Activated CD8-positive, alpha-beta memory T cell treated with anti-CD3 and anti-CD28 coated beads, Interleukin-2, amount 10 ng/mL, durations not matched to agents 7 days and 5 days (primary cell): ENCODE results near the gene PTGFRN. TPM values are rescaled to one million over a fixed set of nuclear protein-coding genes. Genes with fewer than 3 reads are reported as not detected.
"Not testable (repeated sequence)": the region's sequence is repeated elsewhere in the genome, so short reads cannot be mapped to it uniquely, and the experiment has no call there.

Experiments used
- ATAC-seq: fragments of 150-1000 bp; cut with Tn5 transposase; one replicate; pipeline ENCODE4 v1.10.0; 2021; ENCODE audit warnings: moderate library complexity
- CTCF ChIA-PET: fragments of 350-600 bp; sonication (Branson Sonifier 250); formaldehyde crosslinking; loops from one replicate; lab custom pipeline; 2021; ENCODE audit warnings: antibody characterized with exemption; lab: Charles Lee
- DNase-seq: peaks from one replicate; pipeline ENCODE4 v3.0.0-alpha.2; 2020
- H3K27ac Mint-ChIP-seq: one replicate; pipeline ENCODE4 v1.8.0; 2021; ENCODE audit warnings: mild to moderate bottlenecking, mixed read lengths
- H3K27me3 Mint-ChIP-seq: one replicate; pipeline ENCODE4 v1.8.0; 2021; ENCODE audit warnings: mixed read lengths
- H3K36me3 Mint-ChIP-seq: one replicate; pipeline ENCODE4 v1.8.0; 2021; ENCODE audit warnings: mild to moderate bottlenecking, mixed read lengths
- H3K4me1 Mint-ChIP-seq: one replicate; pipeline ENCODE4 v1.8.0; 2021; ENCODE audit warnings: mixed read lengths
- H3K4me3 Mint-ChIP-seq: one replicate; pipeline ENCODE4 v1.8.0; 2021; ENCODE audit warnings: mild to moderate bottlenecking, moderate library complexity, mixed read lengths
- H3K9me3 Mint-ChIP-seq: one replicate; pipeline ENCODE4 v1.8.0; 2022; ENCODE audit warnings: low read depth, mixed read lengths
- total RNA-seq, 2 experiments: library from RNA; stranded (reverse); gene quantifications; one replicate each; pipeline ENCODE4 v1.2.3, GENCODE V29; 2021

The PTGFRN gene
- total RNA-seq = 1 to 10 TPM in 1 of 2 experiments, under 1 TPM in 1; 0.38 to 4.6 TPM

DNA sequence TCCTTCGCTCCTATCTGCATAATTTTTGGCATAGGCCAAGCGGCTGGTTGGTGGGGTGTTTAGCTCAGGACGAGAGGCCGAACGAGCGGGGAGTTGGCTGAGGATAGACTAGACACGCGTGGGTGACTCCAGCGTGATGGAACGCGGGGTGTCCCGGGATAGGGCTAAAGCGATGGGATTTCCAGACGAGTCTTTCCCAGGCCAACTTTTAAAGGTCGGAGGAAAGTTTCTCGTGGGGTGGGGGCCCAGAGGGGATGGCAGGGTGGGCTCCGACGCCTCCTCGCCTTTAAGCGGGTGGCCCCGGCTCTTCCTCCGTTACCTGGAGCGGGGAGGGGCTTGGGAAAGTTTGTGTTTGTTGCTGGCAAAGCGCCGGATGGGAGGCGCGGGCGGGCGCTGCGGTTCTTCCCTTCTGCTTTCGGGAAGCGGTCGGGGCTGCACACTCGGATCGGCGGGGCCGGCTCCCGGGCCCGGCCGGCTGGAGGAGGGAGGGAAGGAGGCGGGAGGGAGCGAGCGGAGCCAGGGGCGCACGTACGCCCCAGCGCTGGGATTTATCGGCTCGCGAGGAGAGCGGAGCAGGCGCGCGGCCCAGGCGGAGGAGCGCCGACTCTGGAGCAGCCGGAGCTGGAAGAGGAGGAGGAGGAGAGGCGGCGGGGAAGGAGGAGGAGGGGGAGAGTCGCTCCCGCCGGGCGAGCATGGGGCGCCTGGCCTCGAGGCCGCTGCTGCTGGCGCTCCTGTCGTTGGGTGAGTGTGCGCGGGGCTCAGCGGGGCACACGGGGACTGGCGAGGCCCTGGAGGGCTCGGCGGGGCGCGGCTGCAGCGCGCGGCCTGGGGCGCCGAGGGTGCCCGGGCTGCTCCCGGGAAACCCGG is at the start of gene PTGFRN:
PTGFRN (plus strand) TSS at position 405 of the 867 bp plus-strand sequence; CDS start at position 693, 288 bp downstream.
- Mint-ChIP-seq H3K4me1 (peaks cover 2% of the 10 kb centered on the region), H3K27ac (no peak within 1 kb of the TSS), H3K9me3 (no peaks in the 10 kb centered on the region), H3K4me3 (peak within 1 kb of the TSS; percentile 47), H3K27me3 (peaks cover 22% of the 10 kb centered on the region), H3K36me3 (no peaks in the 10 kb centered on the region)
- CTCF ChIA-PET = no interaction called here
- peak; percentile 59 for ATAC-seq
- no peak for DNase-seq

GRCh38 chr1:116860167-116860566 is 49.5 kb upstream of the PTGFRN start:
- H3K27me3 Mint-ChIP-seq, CTCF ChIA-PET, H3K27ac Mint-ChIP-seq, H3K4me1 Mint-ChIP-seq, H3K4me3 Mint-ChIP-seq, H3K9me3 Mint-ChIP-seq, H3K36me3 Mint-ChIP-seq, ATAC-seq, DNase-seq: not testable (repeated sequence)

DNA sequence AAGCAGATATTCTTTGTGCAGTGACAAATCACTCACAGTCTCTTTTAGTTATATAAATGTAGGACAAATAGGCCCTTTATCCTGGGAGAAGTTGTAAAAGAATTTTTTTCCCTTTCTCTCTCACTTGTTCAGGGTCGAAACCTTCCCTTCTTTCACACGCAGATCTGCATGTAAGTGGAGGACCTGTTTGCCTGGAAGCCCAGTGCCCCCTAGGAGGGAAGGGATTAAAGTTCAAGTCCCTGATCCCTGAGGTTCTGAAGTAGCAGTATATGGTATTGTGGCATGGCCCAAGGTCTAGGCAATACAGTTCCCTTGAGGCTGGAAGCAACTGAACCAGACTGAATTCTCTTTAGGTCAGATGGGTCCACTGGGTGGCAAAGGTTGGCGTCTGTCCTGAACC is 48.6 kb upstream of the PTGFRN start:
- Mint-ChIP-seq H3K36me3 (no peaks in the 10 kb centered on the region), H3K9me3 (no peaks in the 10 kb centered on the region), H3K27ac (no peak overlapping the region), H3K4me1 (no peaks in the 10 kb centered on the region), H3K27me3 (no peaks in the 10 kb centered on the region), H3K4me3 (no peak overlapping the region)
- CTCF ChIA-PET = no interaction called here
- ATAC-seq (no peak), DNase-seq (no peak)

DNA sequence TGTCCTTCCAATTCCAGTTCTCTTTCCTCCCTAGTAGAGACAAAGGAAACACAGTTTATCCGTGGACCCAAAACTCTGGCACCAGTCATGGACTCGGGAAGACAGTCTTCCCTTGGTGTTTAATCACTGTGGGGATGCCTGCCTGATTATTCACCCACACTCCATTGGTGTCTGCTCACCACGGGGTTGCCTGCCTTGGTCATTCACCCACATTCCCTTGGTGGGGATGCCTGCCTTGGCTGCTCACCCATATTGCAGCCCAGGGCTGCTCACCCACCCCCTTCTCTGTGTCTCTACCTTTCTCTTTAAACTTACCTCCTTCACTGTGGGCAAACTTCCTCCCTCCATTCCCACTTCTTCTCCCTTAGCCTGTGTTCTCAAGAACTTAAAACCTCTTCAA is 46.7 kb upstream of the PTGFRN start:
- H3K36me3 Mint-ChIP-seq, ATAC-seq, H3K9me3 Mint-ChIP-seq, H3K4me3 Mint-ChIP-seq, H3K27me3 Mint-ChIP-seq, H3K4me1 Mint-ChIP-seq, DNase-seq, H3K27ac Mint-ChIP-seq, CTCF ChIA-PET: not testable (repeated sequence)

- DNase-seq, CTCF ChIA-PET, H3K27ac Mint-ChIP-seq, H3K27me3 Mint-ChIP-seq, H3K4me1 Mint-ChIP-seq, H3K9me3 Mint-ChIP-seq, ATAC-seq, H3K36me3 Mint-ChIP-seq, H3K4me3 Mint-ChIP-seq: not testable (repeated sequence)
Observed at GRCh38 chr1:116866478-116866877, 43.2 kb upstream of the PTGFRN start.

- peaks cover 2% of the 10 kb centered on the region for H3K27me3 Mint-ChIP-seq
- no peaks in the 10 kb centered on the region for H3K36me3 Mint-ChIP-seq
- H3K4me1 Mint-ChIP-seq = no peaks in the 10 kb centered on the region
- no peaks in the 10 kb centered on the region for H3K9me3 Mint-ChIP-seq
- H3K27ac Mint-ChIP-seq = no peak overlapping the region
- H3K4me3 Mint-ChIP-seq = no peak overlapping the region
- ATAC-seq (no peak), DNase-seq (no peak)
- CTCF ChIA-PET = interaction anchor here (0.5 to 0.9 kb wide), 2 partner anchors 9 to 13 kb away, joined by 3 read pairs; no protein-coding TSS in a partner anchor
Observed at GRCh38 chr1:116868385-116868784, 41.3 kb upstream of the PTGFRN start.

DNA sequence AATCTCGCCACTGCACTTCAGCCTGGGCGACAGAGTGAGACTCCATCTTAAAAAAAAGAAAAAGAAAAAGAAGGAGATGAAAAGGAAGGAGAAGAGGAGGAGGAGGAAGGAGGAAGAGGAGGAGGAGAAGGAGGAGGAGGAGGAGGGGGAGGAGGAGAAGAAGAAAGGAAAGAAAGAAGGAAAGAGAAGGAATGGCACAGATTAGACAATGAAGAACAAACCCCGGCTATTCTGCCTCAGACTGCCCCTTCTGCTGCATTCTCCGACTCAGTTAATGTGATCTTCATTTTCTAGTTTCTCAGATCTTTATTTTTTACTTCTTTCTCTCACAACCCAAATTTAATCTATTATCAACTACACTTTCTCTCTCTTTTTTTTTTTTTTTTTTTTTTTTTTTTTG is 40.1 kb upstream of the PTGFRN start:
- no peak for ATAC-seq

GRCh38 chr1:116870300-116870699 is 39.4 kb upstream of the PTGFRN start:
- H3K36me3 Mint-ChIP-seq = no peaks in the 10 kb centered on the region
- peaks cover 2% of the 10 kb centered on the region for H3K27me3 Mint-ChIP-seq
- peaks cover 16% of the 10 kb centered on the region for H3K4me1 Mint-ChIP-seq
- no peak overlapping the region for H3K27ac Mint-ChIP-seq
- no peak overlapping the region for H3K4me3 Mint-ChIP-seq
- CTCF ChIA-PET = no interaction called here
- no peak for DNase-seq
- no peak for ATAC-seq
- H3K9me3 Mint-ChIP-seq = no peaks in the 10 kb centered on the region

More for the DNA sequence above, 40.1 kb upstream of the PTGFRN start:
- Mint-ChIP-seq H3K36me3 (no peaks in the 10 kb centered on the region), H3K4me1 (peaks cover 11% of the 10 kb centered on the region), H3K4me3 (no peak overlapping the region), H3K9me3 (no peaks in the 10 kb centered on the region), H3K27ac (no peak overlapping the region), H3K27me3 (peaks cover 2% of the 10 kb centered on the region)
- CTCF ChIA-PET = no interaction called here
- DNase-seq = no peak

- CTCF ChIA-PET = no interaction called here
- Mint-ChIP-seq H3K27me3 (peaks cover 2% of the 10 kb centered on the region), H3K27ac (no peak overlapping the region), H3K4me1 (peaks cover 20% of the 10 kb centered on the region), H3K4me3 (no peak overlapping the region), H3K36me3 (no peaks in the 10 kb centered on the region), H3K9me3 (no peaks in the 10 kb centered on the region)
- ATAC-seq (no peak), DNase-seq (no peak)
Observed at GRCh38 chr1:116871779-116872146, 38.0 kb upstream of the PTGFRN start.

- DNase-seq (no peak), ATAC-seq (no peak)
- Mint-ChIP-seq H3K4me1 (peaks cover 20% of the 10 kb centered on the region), H3K27me3 (peaks cover 2% of the 10 kb centered on the region), H3K27ac (no peak overlapping the region), H3K36me3 (no peaks in the 10 kb centered on the region), H3K4me3 (no peak overlapping the region), H3K9me3 (no peaks in the 10 kb centered on the region)
- CTCF ChIA-PET = no interaction called here
Observed at GRCh38 chr1:116873680-116874271, 35.9 kb upstream of the PTGFRN start.

DNA sequence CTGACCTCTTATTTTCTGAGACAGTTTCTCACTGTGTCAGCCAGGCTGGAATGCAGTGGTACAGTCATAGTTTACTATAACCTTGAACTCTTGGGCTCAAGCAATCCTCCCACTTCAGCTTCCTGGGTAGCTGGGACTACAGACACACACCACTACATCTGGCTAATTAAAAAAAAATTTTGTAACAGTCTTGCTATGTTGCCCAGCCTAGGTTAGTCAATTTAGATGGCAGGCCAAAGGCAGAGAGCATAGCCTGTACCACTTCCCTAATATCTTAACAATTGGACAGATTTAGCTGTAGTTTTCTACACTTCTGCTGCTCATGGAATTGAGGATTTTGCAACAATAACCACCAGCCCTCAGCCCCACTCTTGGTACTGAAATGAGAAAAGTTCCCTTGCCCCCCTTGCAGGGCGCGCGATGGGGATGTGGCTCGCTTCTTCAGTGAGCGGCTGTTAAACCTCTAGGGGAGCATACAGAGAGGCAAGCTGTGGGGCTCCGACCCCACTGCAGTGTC is 34.9 kb upstream of the PTGFRN start:
- Mint-ChIP-seq H3K4me3 (no peak overlapping the region), H3K9me3 (no peaks in the 10 kb centered on the region), H3K4me1 (peaks cover 20% of the 10 kb centered on the region), H3K36me3 (no peaks in the 10 kb centered on the region), H3K27ac (no peak overlapping the region), H3K27me3 (peaks cover 2% of the 10 kb centered on the region)
- CTCF ChIA-PET = no interaction called here
- ATAC-seq (no peak), DNase-seq (no peak)

DNA sequence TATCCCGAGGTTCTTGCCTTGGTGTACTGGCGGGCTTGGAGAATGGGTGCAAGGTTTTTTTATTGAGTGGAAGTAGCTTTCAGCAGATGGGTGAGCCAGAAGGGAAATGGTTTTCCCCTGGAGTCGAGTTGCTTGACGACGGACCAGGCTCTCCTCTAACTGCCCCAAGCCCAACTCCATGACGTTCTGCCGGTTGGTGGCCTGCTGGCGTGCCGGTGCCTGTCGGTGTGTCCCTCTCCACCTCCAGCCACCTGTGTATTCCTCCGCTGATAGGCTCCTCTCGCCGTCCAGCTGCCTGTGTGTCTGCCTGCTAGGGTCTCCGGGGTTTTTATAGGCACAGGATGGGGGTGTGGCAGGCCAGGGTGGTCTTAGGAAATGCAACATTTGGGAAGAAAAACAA is 34.3 kb upstream of the PTGFRN start:
- no peak overlapping the region for H3K4me3 Mint-ChIP-seq
- no peak overlapping the region for H3K27ac Mint-ChIP-seq
- CTCF ChIA-PET = no interaction called here
- ATAC-seq = no peak
- DNase-seq = no peak
- H3K36me3 Mint-ChIP-seq = no peaks in the 10 kb centered on the region
- H3K27me3 Mint-ChIP-seq = peaks cover 2% of the 10 kb centered on the region
- H3K4me1 Mint-ChIP-seq = peaks cover 20% of the 10 kb centered on the region
- H3K9me3 Mint-ChIP-seq = no peaks in the 10 kb centered on the region

- H3K27ac Mint-ChIP-seq, CTCF ChIA-PET, H3K27me3 Mint-ChIP-seq, ATAC-seq, H3K4me3 Mint-ChIP-seq, DNase-seq, H3K36me3 Mint-ChIP-seq, H3K9me3 Mint-ChIP-seq: not testable (repeated sequence)
- peaks cover 20% of the 10 kb centered on the region for H3K4me1 Mint-ChIP-seq
Observed at GRCh38 chr1:116875946-116876345, 33.8 kb upstream of the PTGFRN start.
